Ishikawa (cell line): ENCODE measurements around the gene INO80.

Source experiments
- CEBPB ChIP-seq: IDR thresholded peaks from 2 replicates; pipeline ENCODE4 v1.6.1; 2012
- EGR1 ChIP-seq: IDR thresholded peaks from 2 replicates; pipeline ENCODE4 v1.6.1; 2012
- EP300 ChIP-seq: IDR thresholded peaks from 2 replicates; pipeline ENCODE4 v1.6.1; 2012; ENCODE audit warnings: borderline replicate concordance
- FOXM1 ChIP-seq: IDR thresholded peaks from 2 replicates; pipeline ENCODE4 v1.6.1; 2012; ENCODE audit warnings: low read depth, borderline replicate concordance
- NFIC ChIP-seq: IDR thresholded peaks from 2 replicates; pipeline ENCODE4 v1.6.1; 2012
- RAD21 ChIP-seq: IDR thresholded peaks from 2 replicates; pipeline ENCODE4 v1.6.1; 2012; ENCODE audit warnings: low read depth
- TAF1 ChIP-seq: IDR thresholded peaks from 2 replicates; pipeline ENCODE4 v1.6.1; 2012; ENCODE audit warnings: low read depth, mild to moderate bottlenecking
- TCF12 ChIP-seq: IDR thresholded peaks from 2 replicates; pipeline ENCODE4 v1.6.1; 2012; ENCODE audit warnings: low read depth
- TEAD4 ChIP-seq: IDR thresholded peaks from 2 replicates; pipeline ENCODE4 v1.6.1; 2012
- YY1 ChIP-seq: IDR thresholded peaks from 2 replicates; pipeline ENCODE4 v1.6.1; 2012; ENCODE audit warnings: low read depth
- ZBTB7A ChIP-seq: IDR thresholded peaks from 2 replicates; pipeline ENCODE4 v1.6.1; 2012; ENCODE audit warnings: low read depth
- TF ChIP-seq, protein P1 (sequence below): IDR thresholded peaks from 2 replicates; pipeline ENCODE4 v1.6.1; 2012; ENCODE audit warnings: low read depth, mild to moderate bottlenecking
- TF ChIP-seq, protein P2 (sequence below): IDR thresholded peaks from 2 replicates; pipeline ENCODE4 v1.6.1; 2012
- TF ChIP-seq, protein P3 (sequence below): IDR thresholded peaks from 2 replicates; pipeline ENCODE4 v1.6.1; 2012

DNA sequence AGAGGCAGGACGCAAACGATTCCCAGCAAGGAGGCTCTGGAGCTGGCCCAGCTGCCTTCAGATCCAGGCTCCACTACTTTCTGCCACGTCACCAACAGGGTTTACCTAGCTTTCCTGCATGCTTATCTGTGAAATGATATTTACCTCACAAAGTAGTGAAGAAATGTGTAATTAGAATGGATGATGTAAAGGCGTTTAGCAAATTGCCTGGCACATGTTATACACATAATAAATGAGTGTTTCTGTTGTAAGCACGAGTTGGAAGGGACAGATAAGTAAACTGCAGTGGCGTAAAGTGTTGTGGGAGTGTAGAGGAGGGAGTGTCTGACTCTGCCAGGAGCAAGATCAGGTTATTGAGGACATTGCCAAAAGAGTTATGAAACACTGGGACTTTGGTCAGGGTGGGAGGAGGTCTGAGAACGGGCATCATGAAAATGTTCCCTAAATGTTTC lies 166.3 kb downstream of the INO80 start:
- TF ChIP-seq, protein P1, sequence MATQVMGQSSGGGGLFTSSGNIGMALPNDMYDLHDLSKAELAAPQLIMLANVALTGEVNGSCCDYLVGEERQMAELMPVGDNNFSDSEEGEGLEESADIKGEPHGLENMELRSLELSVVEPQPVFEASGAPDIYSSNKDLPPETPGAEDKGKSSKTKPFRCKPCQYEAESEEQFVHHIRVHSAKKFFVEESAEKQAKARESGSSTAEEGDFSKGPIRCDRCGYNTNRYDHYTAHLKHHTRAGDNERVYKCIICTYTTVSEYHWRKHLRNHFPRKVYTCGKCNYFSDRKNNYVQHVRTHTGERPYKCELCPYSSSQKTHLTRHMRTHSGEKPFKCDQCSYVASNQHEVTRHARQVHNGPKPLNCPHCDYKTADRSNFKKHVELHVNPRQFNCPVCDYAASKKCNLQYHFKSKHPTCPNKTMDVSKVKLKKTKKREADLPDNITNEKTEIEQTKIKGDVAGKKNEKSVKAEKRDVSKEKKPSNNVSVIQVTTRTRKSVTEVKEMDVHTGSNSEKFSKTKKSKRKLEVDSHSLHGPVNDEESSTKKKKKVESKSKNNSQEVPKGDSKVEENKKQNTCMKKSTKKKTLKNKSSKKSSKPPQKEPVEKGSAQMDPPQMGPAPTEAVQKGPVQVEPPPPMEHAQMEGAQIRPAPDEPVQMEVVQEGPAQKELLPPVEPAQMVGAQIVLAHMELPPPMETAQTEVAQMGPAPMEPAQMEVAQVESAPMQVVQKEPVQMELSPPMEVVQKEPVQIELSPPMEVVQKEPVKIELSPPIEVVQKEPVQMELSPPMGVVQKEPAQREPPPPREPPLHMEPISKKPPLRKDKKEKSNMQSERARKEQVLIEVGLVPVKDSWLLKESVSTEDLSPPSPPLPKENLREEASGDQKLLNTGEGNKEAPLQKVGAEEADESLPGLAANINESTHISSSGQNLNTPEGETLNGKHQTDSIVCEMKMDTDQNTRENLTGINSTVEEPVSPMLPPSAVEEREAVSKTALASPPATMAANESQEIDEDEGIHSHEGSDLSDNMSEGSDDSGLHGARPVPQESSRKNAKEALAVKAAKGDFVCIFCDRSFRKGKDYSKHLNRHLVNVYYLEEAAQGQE, result no peak
- TF ChIP-seq YY1, result no peak
- no peak for TF ChIP-seq FOXM1
- TF ChIP-seq, protein P2, sequence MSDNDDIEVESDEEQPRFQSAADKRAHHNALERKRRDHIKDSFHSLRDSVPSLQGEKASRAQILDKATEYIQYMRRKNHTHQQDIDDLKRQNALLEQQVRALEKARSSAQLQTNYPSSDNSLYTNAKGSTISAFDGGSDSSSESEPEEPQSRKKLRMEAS, result no peak
- TF ChIP-seq TEAD4, result no peak
- TF ChIP-seq, protein P3, sequence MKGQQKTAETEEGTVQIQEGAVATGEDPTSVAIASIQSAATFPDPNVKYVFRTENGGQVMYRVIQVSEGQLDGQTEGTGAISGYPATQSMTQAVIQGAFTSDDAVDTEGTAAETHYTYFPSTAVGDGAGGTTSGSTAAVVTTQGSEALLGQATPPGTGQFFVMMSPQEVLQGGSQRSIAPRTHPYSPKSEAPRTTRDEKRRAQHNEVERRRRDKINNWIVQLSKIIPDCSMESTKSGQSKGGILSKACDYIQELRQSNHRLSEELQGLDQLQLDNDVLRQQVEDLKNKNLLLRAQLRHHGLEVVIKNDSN, result no peak
- no peak for TF ChIP-seq EP300
- no peak for TF ChIP-seq RAD21
- TF ChIP-seq ZBTB7A, result no peak
- no peak for TF ChIP-seq EGR1
- TF ChIP-seq CEBPB, result no peak
- TF ChIP-seq TAF1, result no peak
- TF ChIP-seq NFIC, result no peak
- TF ChIP-seq TCF12, result no peak
